Activated naive CD4-positive, alpha-beta T cell treated with anti-CD3 and anti-CD28 coated beads for 36 hours (primary cell): ENCODE results near the gene HRH3. TPM values are rescaled to one million over a fixed set of nuclear protein-coding genes. Genes with fewer than 3 reads are reported as not detected.

Experiments used
- CTCF ChIA-PET: fragments of 350-600 bp; sonication (Branson Sonifier 250); formaldehyde crosslinking; loops from one replicate; lab custom pipeline; 2021; ENCODE audit warnings: antibody characterized with exemption; lab: Charles Lee
- DNase-seq: peaks from one replicate; pipeline ENCODE4 v3.0.0-alpha.2; 2020
- H3K27ac Mint-ChIP-seq: one replicate; pipeline ENCODE4 v1.8.0; 2021; ENCODE audit warnings: mild to moderate bottlenecking, mixed read lengths
- H3K27me3 Mint-ChIP-seq: one replicate; pipeline ENCODE4 v1.8.0; 2021; ENCODE audit warnings: low read depth, mixed read lengths
- H3K36me3 Mint-ChIP-seq: one replicate; pipeline ENCODE4 v1.8.0; 2021; ENCODE audit warnings: low read depth, mixed read lengths
- H3K4me1 Mint-ChIP-seq: one replicate; pipeline ENCODE4 v1.8.0; 2021; ENCODE audit warnings: low read depth, mixed read lengths
- H3K4me3 Mint-ChIP-seq: one replicate; pipeline ENCODE4 v1.8.0; 2021; ENCODE audit warnings: mild to moderate bottlenecking, moderate library complexity, mixed read lengths
- H3K9me3 Mint-ChIP-seq: one replicate; pipeline ENCODE4 v1.8.0; 2021; ENCODE audit warnings: mixed read lengths
- intact Hi-C: fragments of 100-400 bp; cut with micrococcal nuclease; formaldehyde crosslinking; loops from one replicate; pipeline ENCODE4 v1.15.1; 2023
- total RNA-seq, 2 experiments: library from RNA; stranded (reverse); gene quantifications; one replicate each; pipeline ENCODE4 v1.2.3, GENCODE V29; 2021

The HRH3 gene
- total RNA-seq, 2 experiments from 2014 or later, result not detected

GRCh38 chr20:62170536-62170935 lies 49.5 kb downstream of the HRH3 start:
- CTCF ChIA-PET, result no interaction called here
- Mint-ChIP-seq H3K4me1 (no peaks in the 10 kb centered on the region), H3K4me3 (no peak overlapping the region), H3K27ac (no peak overlapping the region), H3K27me3 (no peaks in the 10 kb centered on the region), H3K36me3 (peaks cover 14% of the 10 kb centered on the region), H3K9me3 (no peaks in the 10 kb centered on the region)
- intact Hi-C loops, result no loop called here
- DNase-seq, result no peak

- H3K27me3 Mint-ChIP-seq, result no peaks in the 10 kb centered on the region
- H3K9me3 Mint-ChIP-seq, result no peaks in the 10 kb centered on the region
- CTCF ChIA-PET, result no interaction called here
- intact Hi-C loops, result no loop called here
- DNase-seq, result no peak
- no peaks in the 10 kb centered on the region for H3K4me1 Mint-ChIP-seq
- peaks cover 13% of the 10 kb centered on the region for H3K36me3 Mint-ChIP-seq
- H3K27ac Mint-ChIP-seq, result no peak overlapping the region
- no peak overlapping the region for H3K4me3 Mint-ChIP-seq
Observed at GRCh38 chr20:62168890-62169435, 51.1 kb downstream of the HRH3 start.

- Mint-ChIP-seq H3K4me3 (no peak overlapping the region), H3K4me1 (no peaks in the 10 kb centered on the region), H3K27ac (no peak overlapping the region), H3K27me3 (no peaks in the 10 kb centered on the region), H3K36me3 (peaks cover 14% of the 10 kb centered on the region), H3K9me3 (no peaks in the 10 kb centered on the region)
- intact Hi-C loops, result no loop called here
- DNase-seq, result no peak
- CTCF ChIA-PET, result no interaction called here
Observed at GRCh38 chr20:62168061-62168460, 52.0 kb downstream of the HRH3 start.

- Mint-ChIP-seq H3K9me3 (no peaks in the 10 kb centered on the region), H3K27me3 (no peaks in the 10 kb centered on the region), H3K27ac (no peak overlapping the region), H3K4me3 (no peak overlapping the region), H3K4me1 (no peaks in the 10 kb centered on the region), H3K36me3 (peaks cover 14% of the 10 kb centered on the region)
- intact Hi-C loops, result no loop called here
- CTCF ChIA-PET, result interaction anchor here (0.6 to 1.2 kb wide), 2 partner anchors 18 to 119 kb away, joined by 4 read pairs; no protein-coding TSS in a partner anchor
- DNase-seq, result no peak
Observed at GRCh38 chr20:62167474-62167873, 52.6 kb downstream of the HRH3 start.

DNA sequence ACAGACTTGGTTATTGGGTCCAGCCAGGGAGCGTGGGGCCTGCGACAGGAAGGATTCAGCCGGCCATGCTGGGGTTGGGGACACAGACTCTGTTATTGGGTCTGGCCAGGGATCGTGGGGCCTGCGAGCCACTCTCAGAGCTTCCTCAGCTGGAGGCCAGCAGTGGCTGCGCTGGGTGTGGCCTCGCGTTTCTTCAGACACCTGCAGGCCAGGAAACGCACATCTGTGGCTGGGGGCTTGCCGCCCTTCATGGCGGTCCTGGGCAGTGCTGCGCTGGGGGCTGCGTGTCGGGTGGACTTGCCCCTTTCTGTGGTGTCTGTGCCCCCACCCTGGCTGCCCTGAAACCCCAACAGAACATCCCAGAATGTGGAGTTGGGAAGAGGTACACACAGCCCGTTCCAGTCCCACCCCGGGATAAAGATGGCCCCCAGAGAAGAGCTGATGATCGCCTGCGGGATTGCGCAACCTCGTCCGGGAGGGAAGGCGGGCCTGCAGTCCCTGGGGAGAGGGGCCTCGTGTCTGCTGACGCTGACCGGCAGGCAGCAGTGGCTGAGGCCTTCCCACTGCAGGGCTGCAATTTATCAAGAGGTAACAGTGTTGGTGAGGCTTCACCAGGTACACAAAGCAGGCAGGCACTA lies 54.2 kb downstream of the HRH3 start:
- intact Hi-C loops, result no loop called here
- peaks cover 14% of the 10 kb centered on the region for H3K36me3 Mint-ChIP-seq
- no peaks in the 10 kb centered on the region for H3K9me3 Mint-ChIP-seq
- no peaks in the 10 kb centered on the region for H3K27me3 Mint-ChIP-seq
- CTCF ChIA-PET, result interaction anchor here (1.2 kb wide), 1 partner anchor 16 kb away, joined by 4 read pairs; no protein-coding TSS in a partner anchor
- no peak overlapping the region for H3K4me3 Mint-ChIP-seq
- H3K27ac Mint-ChIP-seq, result no peak overlapping the region
- no peaks in the 10 kb centered on the region for H3K4me1 Mint-ChIP-seq
- no peak for DNase-seq

Other genes starting within 250 kb of the HRH3 start
- gene TAF4, start 154.4 kb downstream of the HRH3 start, total RNA-seq, result 10 to 100 TPM; 15.0 to 15.4 TPM
- gene LSM14B, start 97.8 kb downstream of the HRH3 start, total RNA-seq, result 10 to 100 TPM; 29.6 to 33.3 TPM
- gene PSMA7, start 76.9 kb downstream of the HRH3 start, total RNA-seq, result 100 to 1,000 TPM; 287 to 288 TPM
- gene SS18L1, start 76.5 kb downstream of the HRH3 start, total RNA-seq, result 10 to 100 TPM; 14.5 to 18.0 TPM
- 10 to 100 TPM; 34.3 to 36.4 TPM for gene MTG2, start 37.2 kb downstream of the HRH3 start, total RNA-seq
- 10 to 100 TPM; 23.6 to 24.7 TPM for gene OSBPL2, start 18.2 kb upstream of the HRH3 start, total RNA-seq
- gene ADRM1, start 82.7 kb upstream of the HRH3 start, total RNA-seq, result 10 to 100 TPM; 77.4 to 81.5 TPM
- 1 to 10 TPM in 1 of 2 experiments, under 1 TPM in 1; 0.81 to 1.5 TPM for gene LAMA5, start 147.0 kb upstream of the HRH3 start, total RNA-seq
- gene RPS21, start 166.8 kb upstream of the HRH3 start, total RNA-seq, result 1,000 to 10,000 TPM; 2,995 to 3,072 TPM
- gene CABLES2, start 187.0 kb upstream of the HRH3 start, total RNA-seq, result 1 to 10 TPM; 3.6 to 5.1 TPM
- not detected for gene RBBP8NL, start 207.3 kb upstream of the HRH3 start, total RNA-seq